Mononuclear cell (primary cell): ENCODE data around the gene GAK. TPM values are rescaled to one million over a fixed set of nuclear protein-coding genes. Genes with fewer than 3 reads are reported as not detected.

Experiments
- H3K27me3 ChIP-seq: 2 replicates; pipeline ENCODE4 v1.6.0; 2011; ENCODE audit warnings: low read length, control low read depth; ENCODE audit not compliant: insufficient read depth
- H3K4me1 ChIP-seq: 2 replicates; pipeline ENCODE4 v1.5.1; 2011; ENCODE audit warnings: mild to moderate bottlenecking, low read length, control low read depth; ENCODE audit not compliant: insufficient read depth
- H3K4me3 ChIP-seq: 2 replicates; pipeline ENCODE4 v1.5.1; 2011; ENCODE audit warnings: mild to moderate bottlenecking, low read length, moderate library complexity
- H3K9me3 ChIP-seq: 2 replicates; pipeline ENCODE4 v1.5.1; 2011; ENCODE audit warnings: low read depth, mild to moderate bottlenecking, control low read depth, low read length
- total RNA-seq: library from RNA; depleted of rRNA; stranded (reverse); fragments of >200 nt; gene quantifications from one replicate; pipeline ENCODE4 v1.2.3, GENCODE V29; 2012

The GAK gene
- total RNA-seq, 1 donor = 62.2 TPM

DNA sequence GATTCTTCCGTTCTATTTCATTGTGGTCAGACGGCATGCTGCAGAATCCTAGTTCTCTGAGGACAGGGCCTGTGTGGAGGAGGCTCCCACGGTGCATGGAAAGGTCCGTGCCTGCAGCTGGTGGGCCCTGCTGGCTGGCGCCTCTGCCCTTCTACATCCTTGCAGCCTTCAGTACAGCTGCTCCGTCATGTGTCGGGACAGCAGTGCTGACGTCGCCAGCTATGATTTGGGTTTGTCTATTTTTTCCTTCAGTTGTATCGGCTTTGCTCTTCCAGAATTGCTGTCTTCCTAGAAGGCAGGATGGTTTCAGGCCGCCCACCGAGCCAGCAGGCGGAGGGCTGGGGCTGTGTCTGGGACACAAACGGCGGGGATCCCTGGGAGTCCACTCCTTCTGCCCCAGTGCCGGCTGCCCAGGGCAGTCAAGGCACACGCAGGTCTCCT is 74.1 kb downstream of the GAK start:
- Histone ChIP-seq H3K4me1 (no peaks in the 10 kb centered on the region), H3K4me3 (no peak overlapping the region), H3K9me3 (no peaks in the 10 kb centered on the region), H3K27me3 (no peaks in the 10 kb centered on the region)

GRCh38 chr4:857461-857860 is 74.7 kb downstream of the GAK start:
- Histone ChIP-seq H3K27me3 (no peaks in the 10 kb centered on the region), H3K4me1 (no peaks in the 10 kb centered on the region), H3K4me3 (no peak overlapping the region), H3K9me3 (no peaks in the 10 kb centered on the region)

DNA sequence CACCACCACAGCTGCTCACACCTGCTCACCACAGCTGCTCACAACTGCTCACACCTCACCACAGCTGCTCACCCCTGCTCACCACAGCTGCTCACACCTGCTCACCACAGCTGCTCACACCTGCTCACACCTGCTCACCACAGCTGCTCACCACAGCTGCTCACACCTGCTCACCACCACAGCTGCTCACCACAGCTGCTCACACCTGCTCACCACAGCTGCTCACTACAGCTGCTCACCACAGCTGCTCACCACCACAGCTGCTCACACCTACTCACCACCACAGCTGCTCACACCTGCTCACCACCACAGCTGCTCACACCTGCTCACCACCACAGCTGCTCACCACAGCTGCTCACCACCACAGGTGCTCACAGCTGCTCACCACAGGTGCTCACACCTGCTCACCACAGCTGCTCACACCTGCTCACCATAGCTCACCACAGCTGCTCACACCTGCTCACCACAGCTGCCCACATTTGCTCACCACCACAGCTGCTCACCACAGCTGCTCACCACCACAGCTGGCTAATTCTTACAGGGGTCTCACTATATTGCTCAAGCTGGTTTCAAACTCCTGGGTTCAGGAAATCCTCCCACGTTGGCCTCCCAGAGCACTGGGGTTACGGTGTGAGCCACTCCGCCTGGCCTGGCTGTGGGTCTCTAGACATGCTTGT is 75.8 kb downstream of the GAK start:
- Histone ChIP-seq H3K4me3 (no peak overlapping the region), H3K4me1 (no peaks in the 10 kb centered on the region)

DNA sequence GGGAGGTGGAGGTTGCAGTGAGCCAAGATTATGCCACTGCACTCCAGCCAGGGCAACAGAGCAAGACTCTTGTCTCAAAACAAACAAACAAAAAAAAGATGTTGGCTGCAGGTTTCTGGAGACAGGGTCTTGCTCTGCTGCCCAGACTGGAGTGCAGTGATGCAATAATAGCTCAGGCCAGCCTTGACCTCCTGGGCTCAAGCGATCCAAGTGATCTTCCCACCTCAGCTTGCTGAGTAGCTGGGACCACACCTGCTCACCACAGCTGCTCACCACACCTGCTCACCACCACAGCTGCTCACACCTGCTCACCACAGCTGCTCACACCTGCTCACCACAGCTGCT is 76.3 kb downstream of the GAK start:
- no peaks in the 10 kb centered on the region for H3K4me1 ChIP-seq
- no peaks in the 10 kb centered on the region for H3K9me3 ChIP-seq
- no peaks in the 10 kb centered on the region for H3K27me3 ChIP-seq
- H3K4me3 ChIP-seq = no peak overlapping the region

More for the DNA sequence above, 75.8 kb downstream of the GAK start:
- Histone ChIP-seq H3K27me3 (no peaks in the 10 kb centered on the region), H3K9me3 (no peaks in the 10 kb centered on the region)

DNA sequence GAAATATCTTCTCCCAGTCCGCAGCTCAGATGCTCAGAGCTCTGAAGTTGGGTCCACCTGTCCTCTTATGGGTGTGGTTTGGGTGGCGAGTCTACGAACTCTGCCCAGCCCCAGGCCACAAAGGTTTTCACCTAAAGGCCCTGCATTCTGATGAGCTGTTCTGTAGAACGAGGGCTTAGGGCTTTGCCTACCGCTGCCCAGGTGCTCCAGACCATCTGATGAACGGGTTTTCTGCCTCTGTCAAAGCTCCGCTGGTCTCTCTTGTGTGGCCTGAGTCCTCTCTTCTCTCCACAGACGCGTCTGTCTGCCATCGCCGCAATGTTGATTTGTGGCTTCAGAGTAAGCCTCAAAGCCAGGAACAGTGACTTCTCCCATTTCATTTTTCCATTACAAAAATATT is 77.8 kb downstream of the GAK start:
- Histone ChIP-seq H3K4me1 (no peaks in the 10 kb centered on the region), H3K9me3 (no peaks in the 10 kb centered on the region), H3K27me3 (no peaks in the 10 kb centered on the region), H3K4me3 (no peak overlapping the region)

- H3K4me3 ChIP-seq = no peak overlapping the region
- no peaks in the 10 kb centered on the region for H3K9me3 ChIP-seq
- H3K4me1 ChIP-seq = no peaks in the 10 kb centered on the region
- H3K27me3 ChIP-seq = no peaks in the 10 kb centered on the region
These were observed 78.7 kb downstream of the GAK start for GRCh38 chr4:853416-853781.

DNA sequence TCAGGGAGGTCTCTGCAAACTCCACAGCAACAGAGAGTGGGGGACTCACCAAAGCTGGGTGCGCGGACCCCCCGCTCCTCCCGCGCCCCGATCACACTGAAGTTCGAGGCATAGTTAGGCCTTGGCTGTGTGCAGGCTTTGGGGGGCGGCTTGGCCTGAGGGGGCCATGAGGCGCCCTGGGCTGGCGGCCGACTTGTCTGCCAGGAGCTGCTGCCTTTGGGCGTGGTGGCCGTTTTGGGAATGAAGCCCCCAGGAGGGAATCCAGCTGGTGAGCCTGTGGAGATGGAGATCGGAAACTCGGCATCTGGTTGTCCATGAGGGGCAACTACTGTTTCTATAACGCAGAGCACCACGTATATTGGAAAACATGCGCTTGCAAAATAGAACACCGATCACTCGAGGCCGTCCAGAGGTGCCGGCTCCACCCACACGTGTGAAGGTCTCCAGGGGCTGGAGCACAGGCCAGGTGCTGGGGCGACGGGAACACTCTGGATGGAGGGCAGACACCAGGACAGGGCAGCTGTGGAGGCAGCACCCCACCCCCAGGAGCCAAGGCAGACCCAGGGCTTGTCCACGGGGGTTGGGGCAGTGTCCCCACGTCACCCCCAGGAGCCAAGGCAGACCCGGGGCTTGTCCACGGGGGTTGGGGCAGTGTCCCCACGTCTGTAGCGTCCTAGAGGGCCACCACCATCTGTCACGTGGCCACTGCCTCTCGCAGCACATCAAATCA is 80.2 kb downstream of the GAK start:
- Histone ChIP-seq H3K27me3 (no peaks in the 10 kb centered on the region), H3K9me3 (no peaks in the 10 kb centered on the region), H3K4me3 (no peak overlapping the region), H3K4me1 (no peaks in the 10 kb centered on the region)

DNA sequence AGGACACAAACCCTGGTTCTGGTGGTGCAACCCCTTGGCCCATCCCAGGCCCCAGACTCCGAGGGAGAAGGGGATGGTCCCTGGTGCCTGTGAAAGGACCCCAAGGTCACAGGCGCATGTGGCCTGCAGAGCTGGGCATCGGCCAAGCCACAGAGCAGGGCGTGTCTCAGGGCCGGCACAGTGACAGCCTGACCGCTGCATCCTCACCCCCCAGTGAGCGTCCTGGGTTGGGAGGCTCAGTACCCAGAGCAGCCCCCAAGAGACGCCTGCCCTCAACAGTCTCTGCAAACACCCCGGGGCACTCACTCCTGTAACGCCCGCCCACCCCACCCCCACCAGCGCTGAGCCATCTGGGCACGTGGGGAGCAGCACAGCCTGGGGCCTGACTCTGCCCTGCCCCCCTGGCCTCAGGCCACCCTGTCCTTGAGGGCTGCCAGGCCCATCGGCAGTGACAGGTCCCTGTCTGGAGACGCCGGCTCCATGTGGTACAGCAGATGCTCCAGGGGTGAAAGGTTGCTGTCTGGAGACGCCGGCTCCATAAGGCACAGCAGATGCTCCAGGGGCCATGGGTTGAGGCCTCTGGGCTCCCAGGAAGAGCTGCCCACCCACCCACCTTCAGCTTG is 81.7 kb downstream of the GAK start:
- H3K27me3 ChIP-seq = no peaks in the 10 kb centered on the region
- H3K4me3 ChIP-seq = no peak overlapping the region
- H3K4me1 ChIP-seq = no peaks in the 10 kb centered on the region
- no peaks in the 10 kb centered on the region for H3K9me3 ChIP-seq

DNA sequence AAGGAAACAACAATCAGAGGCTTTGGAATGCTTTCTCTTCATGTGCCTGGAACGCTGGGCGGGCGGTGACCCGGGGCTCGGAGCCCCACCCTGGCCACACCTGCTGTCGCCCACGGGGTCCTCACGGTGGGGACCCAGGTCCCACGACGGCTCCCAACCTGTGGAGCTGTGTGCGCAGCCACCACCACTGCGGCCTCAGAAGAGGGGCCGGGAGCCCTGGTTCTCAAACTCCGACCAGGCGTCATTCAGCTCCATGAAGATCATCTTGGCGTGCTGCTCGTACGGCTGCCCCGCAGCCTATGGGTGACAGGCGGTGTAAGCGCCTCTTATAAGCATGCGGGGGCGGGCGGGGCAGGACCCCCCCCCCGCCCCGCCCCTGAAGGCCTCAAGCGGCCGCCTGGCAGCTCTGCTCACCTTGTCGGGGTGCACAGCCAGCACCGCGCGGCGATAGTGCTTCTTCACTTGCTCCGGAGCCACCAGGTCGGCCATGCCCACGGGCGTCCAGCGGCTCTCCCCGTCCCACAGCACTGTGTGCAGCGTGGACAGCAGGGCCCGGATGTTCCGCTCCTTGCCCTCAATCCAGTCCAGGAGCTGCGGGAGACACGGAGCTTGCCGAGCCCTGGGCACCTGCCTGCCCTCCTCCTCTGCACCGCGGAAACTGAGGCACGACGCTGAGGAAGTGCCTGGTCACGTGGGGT is 82.5 kb downstream of the GAK start:
- H3K9me3 ChIP-seq = no peaks in the 10 kb centered on the region
- no peak overlapping the region for H3K4me3 ChIP-seq
- H3K4me1 ChIP-seq = no peaks in the 10 kb centered on the region
- no peaks in the 10 kb centered on the region for H3K27me3 ChIP-seq

DNA sequence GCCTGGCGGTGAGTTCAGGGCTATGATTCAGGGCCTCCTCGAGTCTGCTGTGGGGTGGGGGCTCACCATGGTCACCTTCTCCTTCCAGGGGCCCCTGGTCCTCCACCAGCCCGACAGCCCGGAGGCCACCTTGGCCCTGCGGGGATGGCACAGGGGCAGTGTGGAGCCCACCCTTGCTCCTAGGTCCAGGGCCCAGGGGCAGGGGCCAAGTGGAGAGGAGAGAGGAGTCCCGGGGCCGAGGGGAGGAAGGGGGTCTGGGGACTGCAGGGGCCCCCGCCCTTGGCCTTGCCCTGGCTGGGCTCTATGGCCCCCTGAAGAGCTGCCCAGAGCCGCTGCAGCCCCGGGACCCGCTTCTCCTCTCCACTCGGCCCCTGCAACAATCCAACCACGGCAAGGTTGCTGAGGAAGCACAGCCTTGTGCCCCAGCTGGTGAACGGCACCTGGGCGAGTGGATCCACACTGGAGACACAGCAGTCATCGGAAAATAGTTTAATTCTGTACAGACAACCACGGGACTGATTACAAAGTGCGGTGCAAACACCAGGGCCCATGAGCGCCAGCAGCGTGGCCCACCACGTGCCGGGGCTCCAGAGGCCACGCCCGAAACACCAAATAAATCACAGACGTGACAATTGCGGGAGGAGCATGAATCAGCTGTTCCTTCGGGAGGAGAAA is 83.2 kb downstream of the GAK start:
- Histone ChIP-seq H3K4me3 (no peak overlapping the region), H3K27me3 (no peaks in the 10 kb centered on the region), H3K4me1 (no peaks in the 10 kb centered on the region), H3K9me3 (no peaks in the 10 kb centered on the region)

DNA sequence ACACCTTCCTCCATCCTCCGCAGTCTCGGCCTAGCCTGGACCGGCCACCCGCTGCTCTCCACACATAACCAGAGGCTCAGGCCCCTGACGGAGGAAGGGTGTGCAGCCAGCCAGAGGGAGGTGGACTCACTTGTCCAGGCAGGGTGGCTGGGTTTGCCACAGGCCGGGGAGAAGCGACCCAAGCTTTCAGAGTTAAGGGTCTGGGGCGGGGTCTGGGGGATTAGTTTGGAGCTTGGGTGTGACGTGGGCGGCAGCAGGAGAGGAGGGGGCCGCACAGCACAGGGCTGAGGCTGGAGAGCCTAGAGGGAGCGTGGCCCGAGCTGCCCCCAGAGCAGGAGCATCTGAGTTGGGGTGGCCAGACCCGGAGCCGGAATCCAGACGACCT is 83.8 kb downstream of the GAK start:
- Histone ChIP-seq H3K9me3 (no peaks in the 10 kb centered on the region), H3K27me3 (no peaks in the 10 kb centered on the region), H3K4me1 (no peaks in the 10 kb centered on the region), H3K4me3 (no peak overlapping the region)

DNA sequence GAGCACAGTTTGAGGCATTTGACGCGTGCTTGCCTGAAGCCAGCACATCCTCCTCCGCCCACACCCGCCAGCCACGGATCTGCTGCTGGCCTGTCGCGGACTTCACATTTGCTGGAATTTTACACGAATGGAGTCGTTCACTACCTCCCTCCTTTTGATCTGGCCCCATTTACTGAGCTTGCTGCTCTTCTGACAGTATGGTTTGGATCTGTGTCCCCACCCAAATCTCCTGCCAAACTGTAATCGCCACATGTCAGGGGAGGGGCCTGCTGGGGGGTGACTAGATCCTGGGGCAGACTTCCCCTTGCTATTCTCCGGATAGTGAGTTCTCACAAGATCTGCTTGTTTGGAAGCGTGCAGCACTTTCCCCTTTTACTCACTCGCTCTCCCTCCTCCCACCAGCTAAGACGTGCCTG is 86.3 kb downstream of the GAK start:
- no peaks in the 10 kb centered on the region for H3K4me1 ChIP-seq
- no peaks in the 10 kb centered on the region for H3K27me3 ChIP-seq
- H3K4me3 ChIP-seq = no peak overlapping the region
- H3K9me3 ChIP-seq = no peaks in the 10 kb centered on the region

DNA sequence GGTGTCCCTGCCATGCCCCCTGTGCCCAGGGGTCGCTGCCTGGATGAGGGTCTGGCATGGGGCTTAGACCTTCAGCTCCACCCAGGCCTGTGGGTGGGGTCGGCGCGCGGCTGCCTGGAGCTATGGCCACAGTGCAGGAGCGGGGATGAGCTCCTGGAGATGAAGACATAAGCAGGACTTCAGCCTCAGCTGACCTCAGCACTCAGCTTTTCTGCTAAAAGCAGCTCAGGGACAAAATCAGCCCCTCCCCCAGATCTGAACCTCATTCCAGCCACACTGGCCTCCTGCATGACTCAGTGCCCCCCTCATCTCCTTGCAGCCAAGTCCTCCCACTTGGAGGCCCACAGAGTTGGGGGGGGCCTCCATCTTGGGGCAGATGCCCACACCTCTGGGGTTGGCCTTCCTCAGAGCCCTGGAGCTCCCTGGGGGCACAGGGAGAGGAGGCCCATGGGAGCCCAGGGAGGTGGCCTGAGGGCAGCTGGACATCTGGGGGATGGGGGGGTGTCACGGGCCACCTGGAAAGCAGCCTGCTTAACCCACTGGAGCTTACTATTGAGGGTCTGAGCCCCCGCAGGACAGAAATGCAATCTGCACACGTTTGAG is 86.8 kb downstream of the GAK start:
- Histone ChIP-seq H3K4me3 (no peak overlapping the region), H3K27me3 (no peaks in the 10 kb centered on the region), H3K4me1 (no peaks in the 10 kb centered on the region), H3K9me3 (no peaks in the 10 kb centered on the region)

GRCh38 chr4:844752-845232 is 87.3 kb downstream of the GAK start:
- Histone ChIP-seq H3K27me3 (no peaks in the 10 kb centered on the region), H3K9me3 (no peaks in the 10 kb centered on the region)

More at GRCh38 chr4:844752-845232, 87.3 kb downstream of the GAK start:
- H3K4me3 ChIP-seq = no peak overlapping the region
- no peaks in the 10 kb centered on the region for H3K4me1 ChIP-seq
